Suprapubic skin (tissue), 4 donors: ENCODE measurements around the gene ATF6B. TPM values are rescaled to one million over a fixed set of nuclear protein-coding genes. Genes with fewer than 3 reads are reported as not detected.
A peak's percentile ranks its signal among the peaks of the same experiment; 100 is the strongest.

Experiments used
- DNase-seq, 2 donors: peaks; one replicate each; pipeline ENCODE4 v3.0.0-alpha.2; 2019; ENCODE audit warnings: low spot score in 2 of 2
- H3K27ac ChIP-seq: fragments of 200-600 bp; sonication (generic); one replicate; pipeline ENCODE4 v1.5.1; 2019
- H3K27me3 ChIP-seq: fragments of 200-600 bp; sonication (generic); one replicate; pipeline ENCODE4 v1.5.1; 2019
- H3K36me3 ChIP-seq: fragments of 200-600 bp; sonication (generic); one replicate; pipeline ENCODE4 v1.5.1; 2019
- H3K4me1 ChIP-seq: fragments of 200-600 bp; sonication (generic); one replicate; pipeline ENCODE4 v1.5.1; 2019
- H3K4me3 ChIP-seq: fragments of 200-600 bp; sonication (generic); one replicate; pipeline ENCODE4 v1.5.1; 2019; ENCODE audit warnings: mild to moderate bottlenecking
- H3K9me3 ChIP-seq: fragments of 200-600 bp; sonication (generic); one replicate; pipeline ENCODE4 v1.5.1; 2019
- CTCF ChIP-seq, 2 donors: fragments of 200-600 bp in 1 of 2; fragments of 450-650 bp in 1 of 2; sonication (generic) in 1 of 2; IDR thresholded peaks; one replicate each; pipeline ENCODE4 v1.5.1; 2016 to 2019; ENCODE audit warnings: antibody characterized with exemption in 2 of 2, mild to moderate bottlenecking in 1 of 2, moderate library complexity in 1 of 2
- EP300 ChIP-seq: sonication (generic); formaldehyde crosslinking; IDR thresholded peaks from one replicate; pipeline ENCODE4 v1.6.1; 2017; ENCODE audit warnings: antibody characterized with exemption
- POLR2A ChIP-seq, 2 donors: fragments of 450-650 bp; IDR thresholded peaks; one replicate each; pipeline ENCODE4 v1.6.1; 2017; ENCODE audit warnings: antibody characterized with exemption in 2 of 2, mild to moderate bottlenecking in 2 of 2, moderate library complexity in 2 of 2
- POLR2AphosphoS5 ChIP-seq, 3 donors: sonication (generic); formaldehyde crosslinking; IDR thresholded peaks; one replicate each; pipeline ENCODE4 v1.6.1; 2017; ENCODE audit warnings: antibody characterized with exemption in 3 of 3
- WGBS: methylation state at CpG from one replicate; pipeline ENCODE4 v1.1.5; 2018; 5-methylcytosine and 5-hydroxymethylcytosine counted together
- total RNA-seq, 4 donors: library from RNA; depleted of rRNA; stranded (reverse); fragments of >200 nt; gene quantifications; one replicate each; pipeline ENCODE4 v1.1.0, GENCODE V29; 2016

Gene ATF6B
- total RNA-seq, 4 donors from 2014 or later = 55.8 to 161 (median 74.0) TPM

DNA sequence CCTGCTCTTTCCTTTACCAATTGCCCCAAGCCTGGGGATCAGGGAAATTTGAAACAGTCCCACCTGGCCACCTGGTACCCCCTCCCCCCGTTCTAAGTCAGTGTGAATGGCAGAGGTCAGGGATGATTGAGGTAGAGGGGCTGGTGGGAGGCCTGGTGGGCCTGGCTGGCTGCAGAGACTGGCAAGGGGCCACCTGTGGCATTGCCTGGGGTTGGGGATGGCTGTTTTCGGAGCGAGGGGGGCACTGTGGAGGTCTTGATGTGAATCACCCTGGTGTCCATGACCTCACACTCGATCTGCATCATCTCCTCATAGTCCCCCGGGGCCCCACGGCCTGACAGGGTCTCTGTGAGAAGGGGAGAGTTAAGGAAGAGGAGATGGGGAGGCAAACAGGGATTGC, 12.4 kb downstream of the ATF6B start:
- 84% methylated on average over 6 of the region's 6 CpGs for WGBS
- no peak for DNase-seq
- TF ChIP-seq POLR2A (IDR thresholded peaks at IDR 0.05) (no peak), CTCF (IDR thresholded peaks at IDR 0.05) (no peak), POLR2AphosphoS5 (IDR thresholded peaks at IDR 0.05) (no peak), EP300 (no peak)
- H3K4me3 ChIP-seq = no peak overlapping the region
- no peaks in the 10 kb centered on the region for H3K27me3 ChIP-seq
- H3K27ac ChIP-seq = peak overlapping the region; percentile 13
- no peaks in the 10 kb centered on the region for H3K9me3 ChIP-seq
- peaks cover 52% of the 10 kb centered on the region for H3K36me3 ChIP-seq
- H3K4me1 ChIP-seq = peaks cover 47% of the 10 kb centered on the region

GRCh38 chr6:32114796-32115195, 13.2 kb downstream of the ATF6B start:
- no peaks in the 10 kb centered on the region for H3K27me3 ChIP-seq
- H3K9me3 ChIP-seq = no peaks in the 10 kb centered on the region
- 58% methylated on average over 8 of the region's 8 CpGs for WGBS
- peak in 1 of 2 donors; percentile 78 for DNase-seq
- peaks cover 44% of the 10 kb centered on the region for H3K36me3 ChIP-seq
- H3K4me1 ChIP-seq = peaks cover 54% of the 10 kb centered on the region
- H3K4me3 ChIP-seq = no peak overlapping the region
- no peak for TF ChIP-seq EP300
- TF ChIP-seq POLR2AphosphoS5 (IDR thresholded peaks at IDR 0.05) = no peak
- TF ChIP-seq POLR2A (IDR thresholded peaks at IDR 0.05) = no peak
- no peak for TF ChIP-seq CTCF (IDR thresholded peaks at IDR 0.05)
- H3K27ac ChIP-seq = peak overlapping the region; percentile 92

DNA sequence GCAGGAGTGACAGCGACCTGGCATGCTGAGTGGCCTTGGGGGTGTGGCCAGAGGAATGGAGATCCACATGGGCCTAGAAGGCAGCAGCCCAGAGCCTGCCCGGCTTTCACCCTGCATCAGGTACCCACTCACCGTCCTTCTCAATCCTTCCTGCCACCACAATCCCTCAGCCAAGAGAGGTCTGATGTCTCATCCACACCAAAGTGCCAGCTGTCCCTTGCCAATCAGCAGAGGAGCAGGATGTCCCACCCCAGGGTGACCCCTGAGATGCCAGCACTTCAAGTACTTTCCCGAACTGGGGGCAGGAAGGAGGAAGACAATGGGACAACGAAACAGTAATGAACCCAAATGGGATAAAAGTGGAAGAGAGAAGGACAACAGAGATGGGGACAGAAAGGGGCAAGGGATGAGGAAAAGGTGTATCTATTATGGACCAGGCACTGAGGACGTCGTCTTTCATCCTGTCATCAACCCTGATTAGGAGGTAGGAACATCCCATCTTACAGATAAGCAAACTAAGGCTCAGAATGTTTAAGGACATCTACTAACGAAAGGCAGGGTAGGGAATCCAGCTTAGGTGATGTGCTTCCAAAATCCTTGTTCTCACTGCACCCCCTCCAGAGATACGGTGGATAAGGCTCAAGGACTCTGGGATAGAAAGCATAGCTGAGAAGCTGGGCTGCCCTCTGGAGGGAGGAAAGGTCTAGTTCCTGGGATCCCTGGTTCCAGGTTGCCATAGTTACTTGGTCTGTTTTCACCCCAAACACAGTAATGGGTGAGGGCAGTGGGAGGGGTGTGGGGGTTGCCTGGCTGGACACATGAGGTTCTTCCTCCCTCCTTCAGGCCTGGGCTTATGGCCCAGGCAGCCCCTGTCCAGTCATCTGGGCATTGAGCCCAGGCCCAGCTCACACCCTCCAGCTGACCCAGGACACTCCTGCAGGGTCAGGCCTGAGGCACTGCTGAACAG, 14.4 kb downstream of the ATF6B start:
- peaks cover 34% of the 10 kb centered on the region for H3K36me3 ChIP-seq
- no peak overlapping the region for H3K4me3 ChIP-seq
- no peaks in the 10 kb centered on the region for H3K9me3 ChIP-seq
- no peaks in the 10 kb centered on the region for H3K27me3 ChIP-seq
- peak overlapping the region; percentile 92 for H3K27ac ChIP-seq
- peaks cover 55% of the 10 kb centered on the region for H3K4me1 ChIP-seq
- 65% methylated on average over 9 of the region's 9 CpGs for WGBS
- DNase-seq = peak; percentile 89 to 93
- TF ChIP-seq POLR2AphosphoS5 (IDR thresholded peaks at IDR 0.05) = peak in 1 of 3 donors; percentile 30
- TF ChIP-seq POLR2A (IDR thresholded peaks at IDR 0.05) = no peak
- peak in 1 of 2 donors; percentile 26 for TF ChIP-seq CTCF (IDR thresholded peaks at IDR 0.05)

GRCh38 chr6:32112431-32112980, 15.5 kb downstream of the ATF6B start:
- DNase-seq = peak; percentile 91 to 92
- peaks cover 22% of the 10 kb centered on the region for H3K36me3 ChIP-seq
- TF ChIP-seq POLR2AphosphoS5 (IDR thresholded peaks at IDR 0.05) (peak in 2 of 3 donors; percentile 3 to 66), POLR2A (IDR thresholded peaks at IDR 0.05) (no peak), EP300 (no peak), CTCF (IDR thresholded peaks at IDR 0.05) (no peak)
- no peak overlapping the region for H3K4me3 ChIP-seq
- WGBS = 48% methylated on average over 9 of the region's 9 CpGs
- no peaks in the 10 kb centered on the region for H3K9me3 ChIP-seq
- no peaks in the 10 kb centered on the region for H3K27me3 ChIP-seq
- peak overlapping the region; percentile 92 for H3K27ac ChIP-seq
- peaks cover 67% of the 10 kb centered on the region for H3K4me1 ChIP-seq
